ENCODE results near the gene ST7.

ST7 gene

GRCh38 chr7:117249696-117250095, 296.4 kb downstream of the ST7 start:
- TF ChIP-seq, protein P1, sequence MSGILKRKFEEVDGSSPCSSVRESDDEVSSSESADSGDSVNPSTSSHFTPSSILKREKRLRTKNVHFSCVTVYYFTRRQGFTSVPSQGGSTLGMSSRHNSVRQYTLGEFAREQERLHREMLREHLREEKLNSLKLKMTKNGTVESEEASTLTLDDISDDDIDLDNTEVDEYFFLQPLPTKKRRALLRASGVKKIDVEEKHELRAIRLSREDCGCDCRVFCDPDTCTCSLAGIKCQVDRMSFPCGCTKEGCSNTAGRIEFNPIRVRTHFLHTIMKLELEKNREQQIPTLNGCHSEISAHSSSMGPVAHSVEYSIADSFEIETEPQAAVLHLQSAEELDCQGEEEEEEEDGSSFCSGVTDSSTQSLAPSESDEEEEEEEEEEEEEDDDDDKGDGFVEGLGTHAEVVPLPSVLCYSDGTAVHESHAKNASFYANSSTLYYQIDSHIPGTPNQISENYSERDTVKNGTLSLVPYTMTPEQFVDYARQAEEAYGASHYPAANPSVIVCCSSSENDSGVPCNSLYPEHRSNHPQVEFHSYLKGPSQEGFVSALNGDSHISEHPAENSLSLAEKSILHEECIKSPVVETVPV (CRISPR knock-in tag; IDR thresholded peaks at IDR 0.05), result no peak
- no peak for TF ChIP-seq SNAI2 (CRISPR knock-in tag; IDR thresholded peaks at IDR 0.05)
- TF ChIP-seq OSR1 (CRISPR knock-in tag; IDR thresholded peaks at IDR 0.05), result no peak
- no peak for TF ChIP-seq ZNF8 (CRISPR knock-in tag; IDR thresholded peaks at IDR 0.05)
- no peak for TF ChIP-seq RARB (CRISPR knock-in tag; IDR thresholded peaks at IDR 0.05)
- no peak for TF ChIP-seq ESRRG (CRISPR knock-in tag; IDR thresholded peaks at IDR 0.05)
- TF ChIP-seq, protein P2, sequence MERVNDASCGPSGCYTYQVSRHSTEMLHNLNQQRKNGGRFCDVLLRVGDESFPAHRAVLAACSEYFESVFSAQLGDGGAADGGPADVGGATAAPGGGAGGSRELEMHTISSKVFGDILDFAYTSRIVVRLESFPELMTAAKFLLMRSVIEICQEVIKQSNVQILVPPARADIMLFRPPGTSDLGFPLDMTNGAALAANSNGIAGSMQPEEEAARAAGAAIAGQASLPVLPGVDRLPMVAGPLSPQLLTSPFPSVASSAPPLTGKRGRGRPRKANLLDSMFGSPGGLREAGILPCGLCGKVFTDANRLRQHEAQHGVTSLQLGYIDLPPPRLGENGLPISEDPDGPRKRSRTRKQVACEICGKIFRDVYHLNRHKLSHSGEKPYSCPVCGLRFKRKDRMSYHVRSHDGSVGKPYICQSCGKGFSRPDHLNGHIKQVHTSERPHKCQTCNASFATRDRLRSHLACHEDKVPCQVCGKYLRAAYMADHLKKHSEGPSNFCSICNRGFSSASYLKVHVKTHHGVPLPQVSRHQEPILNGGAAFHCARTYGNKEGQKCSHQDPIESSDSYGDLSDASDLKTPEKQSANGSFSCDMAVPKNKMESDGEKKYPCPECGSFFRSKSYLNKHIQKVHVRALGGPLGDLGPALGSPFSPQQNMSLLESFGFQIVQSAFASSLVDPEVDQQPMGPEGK (CRISPR knock-in tag; IDR thresholded peaks at IDR 0.05; ENCODE audit: borderline replicate concordance), result no peak
- no peak for TF ChIP-seq ARNTL (CRISPR knock-in tag; IDR thresholded peaks at IDR 0.05; ENCODE audit: borderline replicate concordance, low read depth)
- TF ChIP-seq ZC3H10 (CRISPR knock-in tag; IDR thresholded peaks at IDR 0.05), result no peak
- no peak for TF ChIP-seq TCF4 (CRISPR knock-in tag; IDR thresholded peaks at IDR 0.05; ENCODE audit: borderline replicate concordance)
- no peak for TF ChIP-seq BACH2 (CRISPR knock-in tag; IDR thresholded peaks at IDR 0.05; ENCODE audit: borderline replicate concordance)
- no peak for TF ChIP-seq ISL1 (CRISPR knock-in tag; IDR thresholded peaks at IDR 0.05)
- TF ChIP-seq CSDC2 (CRISPR knock-in tag; IDR thresholded peaks at IDR 0.05), result no peak
- TF ChIP-seq ZFP3 (CRISPR knock-in tag; IDR thresholded peaks at IDR 0.05), result no peak
- no peak for TF ChIP-seq TOX (CRISPR knock-in tag; IDR thresholded peaks at IDR 0.05; ENCODE audit: borderline replicate concordance)
- no peak for TF ChIP-seq ZNF70 (CRISPR knock-in tag; IDR thresholded peaks at IDR 0.05)

DNA sequence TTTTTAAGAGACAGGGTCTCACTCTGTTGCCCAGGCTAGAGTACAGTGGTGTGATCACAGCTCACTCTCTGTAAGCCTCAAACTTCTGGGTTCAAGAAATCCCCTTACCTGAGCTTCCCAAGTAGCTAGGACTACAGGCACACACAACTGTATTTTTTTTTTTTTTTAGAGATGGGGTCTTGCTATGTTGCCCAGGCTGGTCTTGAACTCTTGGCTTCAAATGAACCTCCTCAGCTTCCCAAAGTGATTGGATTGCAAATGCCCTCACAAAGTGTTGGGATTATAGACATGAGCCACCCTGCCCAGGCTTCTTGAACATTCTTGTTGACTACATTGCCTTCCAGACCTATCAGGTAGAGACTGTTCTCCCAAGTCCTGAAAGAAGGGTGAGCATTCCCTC, 296.9 kb downstream of the ST7 start:
- TF ChIP-seq TCF4 (CRISPR knock-in tag; IDR thresholded peaks at IDR 0.05; ENCODE audit: borderline replicate concordance) (no peak), TOX (CRISPR knock-in tag; IDR thresholded peaks at IDR 0.05; ENCODE audit: borderline replicate concordance) (no peak), CREB5 (CRISPR knock-in tag; IDR thresholded peaks at IDR 0.05; ENCODE audit: low read depth) (no peak), ZFP3 (CRISPR knock-in tag; IDR thresholded peaks at IDR 0.05) (no peak), SNAI2 (CRISPR knock-in tag; IDR thresholded peaks at IDR 0.05) (no peak), GLIS3 (CRISPR knock-in tag; IDR thresholded peaks at IDR 0.05) (no peak), CSDC2 (CRISPR knock-in tag; IDR thresholded peaks at IDR 0.05) (no peak), RARB (CRISPR knock-in tag; IDR thresholded peaks at IDR 0.05) (no peak), PPARA (CRISPR knock-in tag; IDR thresholded peaks at IDR 0.05; ENCODE audit: borderline replicate concordance) (no peak), ZNF70 (CRISPR knock-in tag; IDR thresholded peaks at IDR 0.05) (no peak), ISL1 (CRISPR knock-in tag; IDR thresholded peaks at IDR 0.05) (no peak), POU6F1 (CRISPR knock-in tag; IDR thresholded peaks at IDR 0.05; ENCODE audit: borderline replicate concordance, low read depth) (no peak), ZFP30 (CRISPR knock-in tag; IDR thresholded peaks at IDR 0.05) (no peak), ZC3H10 (CRISPR knock-in tag; IDR thresholded peaks at IDR 0.05) (no peak), ZNF565 (CRISPR knock-in tag; conservative IDR thresholded peaks at IDR 0.05; ENCODE audit: low read depth) (no peak), ESRRG (CRISPR knock-in tag; IDR thresholded peaks at IDR 0.05) (no peak)
- TF ChIP-seq, protein P1 (CRISPR knock-in tag; IDR thresholded peaks at IDR 0.05), result no peak
- TF ChIP-seq, protein P2 (CRISPR knock-in tag; IDR thresholded peaks at IDR 0.05; ENCODE audit: borderline replicate concordance), result no peak
- no peak for ATAC-seq

More at GRCh38 chr7:117249696-117250095, 296.4 kb downstream of the ST7 start:
- ATAC-seq, result no peak

Measured in SK-N-SH treated with all-trans-retinoic acid at 6 μM for 48 hours (cell line).